Stimulated activated CD4-positive, alpha-beta T cell treated with anti-CD3 and anti-CD28 coated beads, Interleukin-15, amount 100 ng/mL, for 24 hours (primary cell): ENCODE data around the gene ADARB2.
"Not testable (repeated sequence)": the region's sequence is repeated elsewhere in the genome, so short reads cannot be mapped to it uniquely, and the experiment has no call there.

Experiments used
- DNase-seq: peaks from one replicate; pipeline ENCODE4 v3.0.0-alpha.2; 2020

Gene ADARB2

GRCh38 chr10:1232164-1232911 is 505.0 kb downstream of the ADARB2 start:
- DNase-seq, result no peak

GRCh38 chr10:1230592-1231275 is 506.6 kb downstream of the ADARB2 start:
- no peak for DNase-seq

DNA sequence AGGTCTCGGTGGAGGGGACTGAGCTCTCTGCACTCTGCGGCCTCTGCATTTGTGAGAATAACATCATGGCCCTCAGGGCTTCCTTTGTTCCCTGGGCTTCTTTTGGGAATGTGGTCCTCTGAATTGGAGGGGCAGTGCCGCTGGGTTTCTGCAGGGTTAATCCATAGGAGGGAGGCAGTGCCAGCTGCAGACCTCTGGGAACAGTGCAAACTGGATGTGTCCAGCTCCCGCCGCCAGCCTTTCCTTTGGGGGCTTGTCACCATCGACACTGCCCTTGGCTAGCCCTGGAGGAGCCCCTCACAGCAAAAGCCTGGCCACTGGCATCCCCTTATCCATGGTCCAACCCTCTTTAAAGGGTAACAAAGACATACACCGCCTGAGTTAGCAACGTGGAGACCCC is 507.2 kb downstream of the ADARB2 start:
- DNase-seq, result no peak

- no peak for DNase-seq
These were observed 507.8 kb downstream of the ADARB2 start for GRCh38 chr10:1229574-1229973.

DNA sequence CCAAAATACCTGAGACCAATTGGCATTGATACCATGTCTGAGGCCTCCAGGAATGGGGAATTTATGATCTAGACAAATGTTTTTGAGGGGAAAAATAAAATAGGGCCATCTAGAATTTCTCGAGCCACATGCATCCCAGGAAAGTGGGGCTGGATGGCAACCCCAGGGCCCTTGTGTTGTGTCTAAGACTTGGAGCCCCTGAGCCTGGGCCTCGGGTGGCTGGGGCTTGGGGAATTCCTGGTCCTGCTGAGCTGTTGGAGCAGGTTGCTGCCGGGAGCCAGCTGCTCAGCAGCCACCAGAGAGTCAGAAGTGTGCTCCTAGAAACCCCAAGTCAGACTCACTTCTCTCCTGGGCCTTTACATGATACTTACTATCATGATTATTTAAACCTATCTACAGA is 508.2 kb downstream of the ADARB2 start:
- no peak for DNase-seq

DNA sequence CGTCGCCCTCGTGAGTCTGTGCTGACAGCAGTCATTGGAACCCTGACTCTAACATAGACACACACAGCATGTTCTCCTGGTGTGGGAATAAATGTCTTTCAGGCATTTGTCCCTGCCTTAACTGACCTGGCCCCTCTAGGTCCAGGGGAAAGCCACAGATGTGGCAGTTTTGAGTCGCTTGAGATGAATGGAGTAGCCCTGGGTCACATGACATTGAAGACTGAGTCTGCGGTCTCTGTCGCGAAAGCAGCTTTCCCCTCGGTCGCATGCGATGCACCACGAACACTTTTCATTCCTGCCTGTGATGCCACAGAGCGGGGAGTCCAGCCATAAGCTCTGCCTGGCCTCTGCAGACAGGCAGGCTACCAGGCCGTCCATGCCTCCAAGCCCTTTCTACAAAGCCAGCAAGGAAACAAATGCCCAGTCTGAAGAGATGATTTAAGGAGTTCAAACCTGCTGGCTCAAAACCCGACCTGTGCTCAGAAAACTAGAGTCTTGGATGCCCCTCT is 508.8 kb downstream of the ADARB2 start:
- no peak for DNase-seq

DNA sequence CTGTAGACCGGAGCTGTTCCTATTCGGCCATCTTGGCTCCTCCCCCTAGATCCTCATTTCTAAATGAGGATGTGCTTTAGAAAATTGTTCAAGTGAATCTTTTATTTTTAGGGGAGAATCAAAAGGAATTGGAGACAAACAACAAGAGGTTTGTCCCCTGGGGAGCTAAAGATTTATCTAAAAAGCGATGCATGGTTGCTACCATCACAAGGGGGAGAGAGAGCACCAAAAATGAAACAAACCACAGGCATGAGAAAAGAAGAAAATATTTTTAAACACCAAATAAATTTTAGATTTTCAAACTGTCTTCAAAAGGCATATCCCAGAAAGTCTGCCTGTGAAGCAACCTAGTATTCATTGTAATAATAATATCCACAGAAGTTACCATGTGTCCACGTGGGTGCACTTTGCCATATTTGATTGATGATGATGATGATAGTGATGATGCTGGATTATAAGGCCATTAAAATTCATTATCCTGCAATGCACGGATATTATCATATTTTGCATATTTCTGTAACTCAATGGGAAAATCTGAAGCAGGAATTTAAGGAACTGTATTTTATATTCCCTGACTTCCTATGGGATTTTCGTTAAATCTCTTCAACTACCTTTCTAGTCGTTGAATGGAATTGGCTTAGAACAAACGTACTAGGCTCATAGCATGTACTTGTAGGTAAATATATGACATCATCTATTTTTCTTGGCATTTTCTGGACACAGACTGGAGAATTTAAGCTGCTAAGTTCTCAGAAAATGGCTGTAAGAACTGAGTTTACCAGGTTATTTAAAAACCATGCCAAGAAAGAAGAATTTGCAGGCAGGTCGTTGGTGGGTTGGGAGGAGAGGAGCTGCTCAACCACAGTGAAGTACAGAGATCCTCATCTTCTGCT is 509.6 kb downstream of the ADARB2 start:
- DNase-seq, result no peak

- not testable (repeated sequence) for DNase-seq
These were observed 510.4 kb downstream of the ADARB2 start for GRCh38 chr10:1226907-1227306.

DNA sequence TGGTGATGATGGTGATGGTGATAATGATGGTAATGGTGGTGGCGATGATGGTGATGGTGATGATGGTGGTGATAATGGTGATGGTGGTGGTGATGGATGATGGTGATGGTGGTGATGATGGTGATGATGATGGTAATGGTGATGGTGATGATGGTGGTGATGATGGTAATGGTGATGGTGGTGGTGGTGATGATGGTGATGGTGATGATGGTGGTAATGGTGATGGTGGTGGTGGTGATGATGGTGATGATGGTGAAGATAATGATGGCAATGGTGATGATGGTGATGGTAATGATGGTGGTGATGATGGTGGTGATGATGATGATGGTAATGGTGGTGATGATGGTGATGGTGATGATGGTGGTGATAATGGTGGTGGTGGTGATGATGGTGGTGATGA is 517.5 kb downstream of the ADARB2 start:
- not testable (repeated sequence) for DNase-seq

DNA sequence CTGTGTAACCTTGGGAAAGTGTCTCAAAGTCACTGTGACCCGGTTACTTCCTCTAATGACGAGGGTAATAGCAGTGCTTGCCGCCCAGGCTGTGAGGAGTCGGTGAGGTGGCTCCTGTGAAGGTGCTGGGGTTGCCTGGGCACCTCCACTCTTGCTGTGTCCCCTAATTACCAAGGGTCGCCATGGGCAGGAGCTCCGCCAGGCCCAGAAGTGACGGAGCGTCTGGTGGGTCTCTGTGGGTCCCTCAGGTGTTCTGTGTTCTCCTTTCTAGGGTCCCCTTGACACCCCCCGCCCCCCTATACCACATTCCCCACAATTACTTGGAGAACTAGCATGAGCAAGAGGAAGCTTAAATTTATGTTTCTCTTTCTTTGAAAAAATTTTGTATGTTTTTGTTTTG is 519.7 kb downstream of the ADARB2 start:
- no peak for DNase-seq

GRCh38 chr10:1217237-1217587 is 520.1 kb downstream of the ADARB2 start:
- DNase-seq, result no peak

GRCh38 chr10:1216574-1217236 is 520.6 kb downstream of the ADARB2 start:
- no peak for DNase-seq

DNA sequence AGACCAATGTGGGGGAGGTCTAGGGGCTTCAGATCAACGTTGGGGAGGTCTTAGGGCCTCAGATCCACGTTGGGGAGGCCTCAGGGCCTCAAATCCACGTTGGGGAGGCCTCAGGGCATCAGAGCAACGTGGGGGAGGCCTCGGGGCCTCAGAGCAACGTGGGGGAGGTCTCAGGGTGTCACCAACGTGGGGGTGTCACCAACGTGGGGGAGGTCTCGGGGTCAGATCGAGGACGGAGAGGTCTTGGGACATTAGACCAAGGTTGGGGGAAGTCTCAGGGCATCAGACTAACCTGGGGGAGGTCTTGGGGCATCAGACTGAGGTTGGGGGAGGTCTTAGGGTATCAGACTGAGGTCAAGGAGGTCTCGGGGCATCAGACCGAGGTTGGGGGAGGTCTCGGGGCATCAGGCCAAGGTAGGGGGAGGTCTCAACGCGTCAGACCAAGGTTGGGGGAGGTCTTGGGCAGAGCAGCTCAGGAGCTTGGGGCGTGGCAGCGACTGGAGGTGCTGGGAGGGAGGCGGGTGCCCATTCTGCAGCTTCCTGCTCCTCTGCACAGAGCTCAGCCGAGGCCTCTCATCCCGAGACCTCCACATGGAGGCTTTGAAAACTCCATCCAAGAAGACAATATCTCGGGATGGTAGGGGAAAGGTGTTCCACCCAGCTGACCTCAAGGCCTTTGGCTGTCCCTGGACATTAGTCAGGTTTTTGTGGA is 521.3 kb downstream of the ADARB2 start:
- no peak for DNase-seq

DNA sequence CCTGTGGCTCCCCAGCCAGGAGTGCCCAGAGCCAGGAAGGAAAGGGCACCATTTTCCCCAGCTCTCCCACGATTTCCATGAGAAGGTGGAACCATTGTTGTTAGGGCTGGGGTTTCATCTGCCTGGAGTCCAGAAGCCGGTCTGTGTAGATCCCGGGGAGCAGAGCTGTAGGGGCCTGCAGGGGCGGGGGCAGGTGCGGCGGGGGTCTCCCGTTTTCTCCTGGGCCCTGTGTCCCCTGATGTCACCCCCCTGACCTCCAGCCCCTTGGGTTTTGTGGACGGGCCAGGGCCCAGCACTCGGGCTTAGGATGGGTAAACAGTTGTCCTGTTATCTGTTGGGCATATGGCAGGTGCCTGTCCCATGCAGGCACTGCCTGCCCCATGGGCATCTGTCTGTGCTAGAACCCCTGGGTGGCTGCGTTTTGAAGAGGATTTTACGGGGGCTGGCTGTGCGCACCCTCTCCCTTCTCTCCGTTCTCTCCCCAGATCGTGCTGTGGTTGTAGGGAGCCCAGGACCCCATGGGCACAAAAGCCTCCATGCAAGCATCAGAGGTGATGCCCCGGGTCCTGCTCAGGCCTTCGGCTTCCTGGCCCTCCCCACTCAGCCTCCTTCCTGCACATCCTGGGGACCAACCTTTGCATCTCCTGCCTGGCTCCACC is 522.3 kb downstream of the ADARB2 start:
- DNase-seq, result no peak

DNA sequence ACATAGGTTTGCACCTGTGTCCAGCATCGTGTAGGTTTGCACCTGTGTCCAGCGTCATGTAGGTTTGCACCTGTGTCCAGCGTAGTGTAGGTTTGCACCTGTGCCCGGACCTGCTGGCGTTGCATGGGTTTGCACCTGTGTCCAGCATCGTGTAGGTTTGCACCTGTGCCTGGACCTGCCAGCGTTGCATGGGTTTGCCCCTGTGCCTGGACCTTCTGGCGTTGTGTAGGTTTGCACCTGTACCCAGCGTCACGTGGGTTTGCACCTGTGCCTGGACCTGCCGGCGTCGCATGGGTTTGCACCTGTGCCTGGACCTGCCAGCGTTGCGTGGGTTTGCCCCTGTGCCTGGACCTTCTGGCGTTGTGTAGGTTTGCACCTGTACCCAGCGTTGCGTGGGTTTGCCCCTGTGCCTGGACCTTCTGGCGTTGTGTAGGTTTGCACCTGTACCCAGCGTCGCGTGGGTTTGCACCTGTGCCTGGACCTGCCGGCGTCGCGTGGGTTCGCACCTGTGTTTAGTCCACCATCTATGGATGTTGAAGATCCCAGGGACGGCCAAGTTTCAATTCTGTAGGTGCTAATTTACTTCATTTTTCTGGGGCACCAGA is 523.2 kb downstream of the ADARB2 start:
- no peak for DNase-seq

- DNase-seq, result no peak
These were observed 523.9 kb downstream of the ADARB2 start for GRCh38 chr10:1213252-1214070.

DNA sequence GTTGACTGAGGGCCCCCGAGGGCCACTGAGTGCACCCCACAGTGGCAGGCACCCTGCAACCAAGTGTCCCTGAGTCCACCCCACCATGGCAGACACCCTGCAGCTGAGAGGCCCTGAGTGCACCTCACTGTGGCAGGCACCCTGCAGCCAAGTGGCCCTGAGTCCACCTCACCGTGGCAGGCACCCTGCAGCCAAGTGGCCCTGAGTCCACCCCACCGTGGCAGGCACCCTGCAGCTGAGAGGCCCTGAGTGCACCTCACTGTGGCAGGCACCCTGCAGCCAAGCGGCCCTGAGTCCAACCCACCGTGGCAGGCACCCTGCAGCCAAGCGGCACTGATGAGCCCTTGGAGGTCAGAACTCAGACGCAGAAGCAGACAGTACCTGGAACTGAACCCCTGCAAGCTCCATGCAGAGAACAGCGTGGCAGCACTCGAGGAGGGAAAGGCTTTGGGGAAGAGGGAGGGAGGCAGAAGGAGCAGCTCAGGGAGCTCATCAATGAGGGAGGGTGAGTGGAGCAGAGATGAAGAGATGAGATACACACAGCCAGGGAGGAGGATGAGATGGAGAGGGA is 524.7 kb downstream of the ADARB2 start:
- no peak for DNase-seq

DNA sequence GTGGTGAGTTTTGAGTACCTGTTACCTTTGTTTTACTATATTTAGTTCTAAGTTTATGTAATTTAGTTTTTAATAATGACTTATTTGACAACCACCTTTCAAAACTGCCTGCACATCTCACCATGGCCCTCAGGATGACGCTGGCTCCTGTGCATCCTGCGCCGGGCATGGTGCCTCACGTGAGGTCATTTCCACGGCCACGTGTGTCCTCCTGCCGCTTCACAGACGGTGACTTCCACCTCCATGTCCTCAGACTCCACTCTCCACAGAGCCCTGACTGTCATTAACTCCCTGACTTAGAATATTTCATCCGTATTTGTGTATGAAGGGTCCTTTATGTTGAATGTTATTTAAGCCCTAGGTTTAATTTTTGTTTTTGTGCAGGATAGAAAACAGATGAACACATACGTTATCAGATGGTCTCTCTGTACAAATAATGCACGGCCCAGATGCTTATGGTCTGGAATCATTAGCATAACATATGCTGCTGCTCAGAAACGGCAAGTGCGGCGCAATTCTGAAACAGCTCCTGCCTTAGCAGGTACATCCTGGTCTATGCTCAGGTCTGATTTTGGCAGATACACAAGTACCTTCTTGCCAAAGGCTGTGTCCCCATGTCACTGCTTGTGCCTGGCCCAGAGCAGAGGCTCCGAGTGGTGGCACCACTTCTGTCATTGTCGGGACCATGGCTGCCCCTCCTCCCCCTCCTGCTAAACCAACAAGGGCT is 525.3 kb downstream of the ADARB2 start:
- no peak for DNase-seq

GRCh38 chr10:1210667-1211066 is 526.7 kb downstream of the ADARB2 start:
- no peak for DNase-seq
